Esophagus squamous epithelium (tissue), 5 donors: Measurements from ENCODE around the gene CRADD. TPM values are rescaled to one million over a fixed set of nuclear protein-coding genes. Genes with fewer than 3 reads are reported as not detected.

Source experiments
- DNase-seq: peaks from one replicate; lab custom pipeline; 2025; lab: John Stamatoyannopoulos, UW
- H3K27ac ChIP-seq, 4 donors: fragments of 200-600 bp; sonication (generic); one replicate each; pipeline ENCODE4 v1.5.1; 2016 to 2019; ENCODE audit warnings: mild to moderate bottlenecking in 1 of 4
- H3K27me3 ChIP-seq, 4 donors: fragments of 200-600 bp; sonication (generic); 1 replicate in 3 of 4; 2 replicates in 1 of 4; pipeline versions ENCODE4 v1.5.1 to v1.6.0; 2017 to 2021; ENCODE audit warnings: antibody characterized with exemption in 1 of 4
- H3K36me3 ChIP-seq, 3 donors: fragments of 200-600 bp; sonication (generic); one replicate each; pipeline ENCODE4 v1.5.1; 2016 to 2019
- H3K4me1 ChIP-seq, 3 donors: fragments of 200-600 bp; sonication (generic); one replicate each; pipeline ENCODE4 v1.5.1; 2017 to 2019
- H3K4me3 ChIP-seq, 4 donors: fragments of 200-600 bp; sonication (generic); 1 replicate in 3 of 4; 2 replicates in 1 of 4; pipeline ENCODE4 v1.5.1; 2016 to 2019; ENCODE audit warnings: mild to moderate bottlenecking in 2 of 4, moderate library complexity in 1 of 4
- H3K9me3 ChIP-seq, 3 donors: fragments of 200-600 bp; sonication (generic); one replicate each; pipeline ENCODE4 v1.5.1; 2016 to 2019
- POLR2A ChIP-seq, 4 donors: fragments of 450-650 bp; IDR thresholded peaks; one replicate each; pipeline ENCODE4 v1.6.1; 2017; ENCODE audit warnings: antibody characterized with exemption in 4 of 4, mild to moderate bottlenecking in 4 of 4, moderate library complexity in 3 of 4
- whole genome bisulfite sequencing, 2 donors: methylation state at CpG; one replicate each; pipeline ENCODE4 v1.1.5; 2018; 5-methylcytosine and 5-hydroxymethylcytosine counted together
- intact Hi-C: fragments of 100-400 bp; cut with DNase I; formaldehyde crosslinking; loops from one replicate; pipeline ENCODE4 v1.15.0; 2022
- total RNA-seq, 4 donors: library from RNA; depleted of rRNA; stranded (reverse); fragments of >200 nt; gene quantifications; one replicate each; pipeline ENCODE4 v1.1.0, GENCODE V29; 2016
- TF ChIP-seq, protein P1 (sequence below), 6 experiments: fragments of 450-650 bp in 4 of 6; fragments of 200-600 bp in 2 of 6; sonication (generic) in 2 of 6; IDR thresholded peaks; one replicate each; pipeline ENCODE4 v1.5.1; 2016 to 2019; ENCODE audit warnings: antibody characterized with exemption in 6 of 6, mild to moderate bottlenecking in 4 of 6, moderate library complexity in 4 of 6
- donor health status: DM: yes; HTN: yes; CAD: no.

The CRADD gene
- total RNA-seq, 4 donors from 2014 or later: 20.2 to 22.9 (median 21.7) TPM

DNA sequence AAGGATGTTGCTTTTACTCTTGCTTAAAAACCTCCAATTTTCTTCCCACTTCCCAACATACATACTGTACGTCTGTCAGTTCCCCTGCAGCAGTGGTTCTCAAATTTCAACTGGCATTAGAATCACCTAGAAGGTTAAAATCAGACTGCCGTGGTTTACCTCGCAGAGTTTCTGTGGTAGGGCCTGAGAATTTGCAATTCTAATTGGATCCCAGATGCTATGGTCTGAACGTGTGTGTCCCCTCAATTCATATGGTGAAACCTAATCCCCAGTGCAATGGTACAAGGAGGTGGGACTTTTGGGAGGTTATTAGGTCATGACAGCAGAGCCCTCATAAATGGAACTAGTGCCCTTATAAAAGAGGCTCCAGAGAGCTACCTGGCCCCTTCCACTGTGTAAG, 226.9 kb downstream of the CRADD start:
- no peaks in the 10 kb centered on the region for H3K27me3 ChIP-seq
- TF ChIP-seq, protein P1, sequence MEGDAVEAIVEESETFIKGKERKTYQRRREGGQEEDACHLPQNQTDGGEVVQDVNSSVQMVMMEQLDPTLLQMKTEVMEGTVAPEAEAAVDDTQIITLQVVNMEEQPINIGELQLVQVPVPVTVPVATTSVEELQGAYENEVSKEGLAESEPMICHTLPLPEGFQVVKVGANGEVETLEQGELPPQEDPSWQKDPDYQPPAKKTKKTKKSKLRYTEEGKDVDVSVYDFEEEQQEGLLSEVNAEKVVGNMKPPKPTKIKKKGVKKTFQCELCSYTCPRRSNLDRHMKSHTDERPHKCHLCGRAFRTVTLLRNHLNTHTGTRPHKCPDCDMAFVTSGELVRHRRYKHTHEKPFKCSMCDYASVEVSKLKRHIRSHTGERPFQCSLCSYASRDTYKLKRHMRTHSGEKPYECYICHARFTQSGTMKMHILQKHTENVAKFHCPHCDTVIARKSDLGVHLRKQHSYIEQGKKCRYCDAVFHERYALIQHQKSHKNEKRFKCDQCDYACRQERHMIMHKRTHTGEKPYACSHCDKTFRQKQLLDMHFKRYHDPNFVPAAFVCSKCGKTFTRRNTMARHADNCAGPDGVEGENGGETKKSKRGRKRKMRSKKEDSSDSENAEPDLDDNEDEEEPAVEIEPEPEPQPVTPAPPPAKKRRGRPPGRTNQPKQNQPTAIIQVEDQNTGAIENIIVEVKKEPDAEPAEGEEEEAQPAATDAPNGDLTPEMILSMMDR (IDR thresholded peaks at IDR 0.05): no peak
- no peak for TF ChIP-seq POLR2A (IDR thresholded peaks at IDR 0.05)
- DNase-seq: no peak
- intact Hi-C loops: no loop called here
- no peak overlapping the region for H3K4me3 ChIP-seq
- H3K27ac ChIP-seq: no peak overlapping the region
- peaks cover 0 to 6% (median 0%) of the 10 kb centered on the region in 3 donors for H3K9me3 ChIP-seq
- no peaks in the 10 kb centered on the region for H3K36me3 ChIP-seq
- 78 to 81% methylated on average over 4 of the region's 4 CpGs for whole genome bisulfite sequencing, 2 donors
- peaks cover 0 to 5% (median 0%) of the 10 kb centered on the region in 3 donors for H3K4me1 ChIP-seq

DNA sequence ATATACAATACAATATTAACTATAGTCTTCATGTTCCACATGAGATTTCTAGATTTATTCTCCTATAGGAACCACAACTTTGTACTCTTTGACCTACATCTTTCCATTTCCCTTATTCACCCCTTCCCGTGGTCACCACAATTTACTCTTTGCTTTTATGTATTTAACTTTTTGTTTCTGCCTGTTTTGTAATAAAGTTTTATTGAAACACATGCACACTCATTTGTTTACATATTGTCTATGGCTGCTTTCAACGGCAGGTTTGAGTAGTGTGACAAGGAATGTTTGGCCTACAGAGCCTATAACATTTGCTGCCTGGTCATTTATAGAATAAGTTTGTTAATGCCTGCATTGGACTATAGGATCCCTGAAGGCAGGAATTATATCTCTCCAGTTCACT, 231.1 kb downstream of the CRADD start:
- Histone ChIP-seq H3K9me3 (no peaks in the 10 kb centered on the region), H3K27me3 (no peaks in the 10 kb centered on the region), H3K36me3 (no peaks in the 10 kb centered on the region), H3K4me1 (peaks cover 0 to 9% (median 0%) of the 10 kb centered on the region in 3 donors), H3K4me3 (no peak overlapping the region), H3K27ac (no peak overlapping the region)
- no peak for DNase-seq
- TF ChIP-seq, protein P1 (IDR thresholded peaks at IDR 0.05): no peak
- TF ChIP-seq POLR2A (IDR thresholded peaks at IDR 0.05): no peak
- intact Hi-C loops: no loop called here
- WGBS, 2 donors: 69 to 84% methylated on average over 2 of the region's 2 CpGs

DNA sequence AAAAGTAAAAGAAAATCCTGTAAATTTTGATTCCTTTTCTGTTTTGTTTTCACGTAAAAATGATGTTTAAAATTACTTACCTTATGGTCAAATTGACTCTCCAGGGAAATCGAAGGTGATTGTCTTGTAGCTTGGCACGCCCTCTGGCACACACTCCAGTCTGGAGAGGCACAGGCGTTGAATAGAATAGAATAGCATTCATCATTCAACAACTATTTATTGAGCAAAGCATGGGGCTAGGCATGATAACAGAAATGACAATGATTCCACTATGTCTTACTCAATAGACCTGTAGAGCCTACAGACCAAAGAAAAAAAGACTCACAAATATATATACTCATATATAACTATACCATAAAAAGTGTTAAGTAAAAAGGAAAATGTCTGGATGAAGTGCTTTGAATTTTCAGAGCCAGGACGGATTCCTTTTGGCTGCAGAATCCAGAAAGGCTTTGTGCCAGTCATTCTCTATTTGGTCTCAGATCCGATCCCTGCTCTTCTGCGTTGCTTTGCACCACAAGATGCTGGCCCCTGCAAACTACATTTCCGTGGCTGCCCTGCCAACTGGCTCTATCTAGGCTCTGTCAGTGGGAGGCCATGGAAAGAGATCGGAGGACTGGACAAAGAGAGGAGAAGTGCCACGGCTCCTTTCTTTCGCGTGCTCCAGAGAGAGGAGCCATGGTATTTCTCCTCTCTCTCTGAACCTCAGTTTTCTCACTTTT, 231.8 kb downstream of the CRADD start:
- intact Hi-C loops: no loop called here
- DNase-seq: no peak
- 50 to 55% methylated on average over 12 of the region's 12 CpGs for WGBS, 2 donors

DNA sequence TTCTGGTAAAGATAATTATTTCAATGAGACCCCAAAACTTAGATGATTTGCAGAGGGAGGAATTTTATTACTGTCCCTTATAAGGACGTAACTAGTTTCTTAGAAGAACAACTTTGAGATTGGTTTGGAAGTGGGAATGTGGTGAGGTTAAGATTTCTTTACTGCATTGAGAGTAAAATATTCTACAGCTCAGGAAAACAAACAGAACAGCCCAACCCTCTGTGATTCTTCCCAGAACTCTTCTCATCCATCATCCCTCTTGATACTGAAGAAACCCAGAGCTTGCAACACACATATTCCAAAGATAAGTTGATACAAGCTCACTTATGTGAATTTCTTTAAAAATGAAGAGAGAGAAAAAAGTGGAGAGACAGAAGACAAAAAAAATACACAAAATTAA, 234.2 kb downstream of the CRADD start:
- Histone ChIP-seq H3K36me3 (no peaks in the 10 kb centered on the region), H3K27me3 (no peaks in the 10 kb centered on the region), H3K4me1 (peaks cover 0 to 10% (median 0%) of the 10 kb centered on the region in 3 donors), H3K4me3 (no peak overlapping the region), H3K27ac (no peak overlapping the region), H3K9me3 (no peaks in the 10 kb centered on the region)
- no peak for DNase-seq
- intact Hi-C loops: no loop called here
- TF ChIP-seq, protein P1 (IDR thresholded peaks at IDR 0.05): no peak
- no peak for TF ChIP-seq POLR2A (IDR thresholded peaks at IDR 0.05)
- WGBS, 2 donors: 87 to 96% methylated on average over 1 of the region's 1 CpG

More for the DNA sequence above, 231.8 kb downstream of the CRADD start:
- no peaks in the 10 kb centered on the region for H3K9me3 ChIP-seq
- no peak for TF ChIP-seq POLR2A (IDR thresholded peaks at IDR 0.05)
- TF ChIP-seq, protein P1 (IDR thresholded peaks at IDR 0.05): no peak
- no peak overlapping the region for H3K27ac ChIP-seq
- H3K4me1 ChIP-seq: peaks cover 0 to 9% (median 0%) of the 10 kb centered on the region in 3 donors
- no peaks in the 10 kb centered on the region for H3K36me3 ChIP-seq
- H3K4me3 ChIP-seq: no peak overlapping the region
- no peaks in the 10 kb centered on the region for H3K27me3 ChIP-seq

DNA sequence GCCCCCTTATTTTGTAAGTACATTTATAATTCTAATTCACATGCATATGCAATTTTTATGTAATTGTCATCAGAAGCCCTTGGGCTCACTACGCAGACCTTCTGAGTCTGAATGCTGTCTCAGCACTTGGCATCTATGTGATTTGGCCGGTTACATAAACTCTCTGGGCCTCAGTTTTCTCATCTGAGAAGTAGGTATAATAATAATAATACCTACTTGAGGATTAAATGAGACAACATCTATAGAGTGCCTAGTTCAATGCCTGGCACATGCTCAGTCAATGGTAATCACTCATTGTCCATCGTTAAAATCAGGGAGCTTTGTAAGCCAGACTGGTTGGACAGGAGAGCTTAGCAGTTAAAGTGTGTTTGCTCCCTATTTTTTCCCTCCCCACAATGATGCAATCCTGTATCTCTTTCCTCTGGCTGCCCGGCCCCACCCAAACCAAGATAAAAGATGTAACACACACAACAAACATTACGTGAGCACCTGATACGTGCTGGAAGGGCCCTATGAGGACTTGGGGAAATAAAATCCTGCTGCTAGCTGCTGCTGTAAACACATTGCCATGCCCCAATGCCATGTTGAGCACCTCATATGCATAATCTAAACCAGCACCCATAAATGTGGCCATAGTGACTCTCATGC, 235.0 kb downstream of the CRADD start:
- H3K9me3 ChIP-seq: no peaks in the 10 kb centered on the region
- peaks cover 0 to 14% (median 0%) of the 10 kb centered on the region in 3 donors for H3K4me1 ChIP-seq
- 71 to 86% methylated on average over 6 of the region's 6 CpGs for WGBS, 2 donors
- no peak for DNase-seq
- no peaks in the 10 kb centered on the region for H3K27me3 ChIP-seq
- no peak overlapping the region for H3K27ac ChIP-seq
- TF ChIP-seq POLR2A (IDR thresholded peaks at IDR 0.05): no peak
- TF ChIP-seq, protein P1 (IDR thresholded peaks at IDR 0.05): no peak
- intact Hi-C loops: no loop called here
- H3K36me3 ChIP-seq: no peaks in the 10 kb centered on the region
- H3K4me3 ChIP-seq: no peak overlapping the region
